Gastrocnemius medialis (tissue), 4 donors: ENCODE measurements around the gene KCNK13.

Experiments used
- CTCF ChIP-seq, 5 experiments: fragments of 450-650 bp in 3 of 5; fragments of 200-600 bp in 2 of 5; sonication (generic) in 2 of 5; IDR thresholded peaks in 4 of 5; conservative IDR thresholded peaks in 1 of 5; 1 replicate in 4 of 5; 2 replicates in 1 of 5; pipeline ENCODE4 v1.5.1; 2016 to 2019; ENCODE audit warnings: antibody characterized with exemption in 5 of 5, mild to moderate bottlenecking in 3 of 5, moderate library complexity in 3 of 5
- POLR2A ChIP-seq, 2 donors: fragments of 450-650 bp; IDR thresholded peaks; one replicate each; pipeline ENCODE4 v1.6.1; 2017; ENCODE audit warnings: antibody characterized with exemption in 2 of 2, mild to moderate bottlenecking in 2 of 2, moderate library complexity in 2 of 2

DNA sequence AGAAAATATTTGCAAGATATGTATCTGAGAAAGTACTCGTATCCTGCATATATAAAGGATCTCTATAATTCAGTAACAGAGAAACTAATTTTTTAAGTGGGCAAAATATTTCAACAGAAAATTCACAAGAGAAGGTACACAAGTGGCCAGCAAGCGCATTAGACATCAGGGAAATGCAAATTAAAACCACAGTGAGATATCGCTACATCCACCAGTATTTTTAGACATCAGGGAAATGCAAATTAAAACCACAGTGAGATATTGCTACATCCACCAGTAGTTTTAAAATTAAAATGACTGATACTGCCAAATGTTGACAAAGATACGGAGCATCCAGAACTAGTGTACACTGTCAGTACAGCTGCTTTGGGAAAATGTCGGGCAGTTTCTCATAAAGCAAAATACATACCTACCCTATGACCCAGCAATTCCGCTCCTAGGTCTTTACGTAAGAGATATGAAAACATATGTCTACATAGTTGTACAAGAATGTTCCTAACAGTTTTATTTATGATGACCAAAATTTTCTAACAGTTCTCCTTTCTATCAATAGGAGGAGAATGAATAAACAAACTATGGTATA lies 2.8 kb upstream of the KCNK13 start:
- TF ChIP-seq CTCF (IDR thresholded peaks at IDR 0.05 in 4 of 5, conservative IDR thresholded peaks at IDR 0.05 in 1 of 5) = no peak
- no peak for TF ChIP-seq POLR2A (IDR thresholded peaks at IDR 0.05)
